Testis (tissue), 2 donors: ENCODE measurements around the gene NAB2.

Source experiments
- CTCF ChIP-seq, 3 experiments: fragments of 450-650 bp in 2 of 3; fragments of 200-600 bp in 1 of 3; sonication (generic) in 1 of 3; IDR thresholded peaks; one replicate each; pipeline ENCODE4 v1.5.1; 2016 to 2019; ENCODE audit warnings: antibody characterized with exemption in 3 of 3, mild to moderate bottlenecking in 2 of 3, moderate library complexity in 1 of 3
- POLR2A ChIP-seq: fragments of 450-650 bp; IDR thresholded peaks from one replicate; pipeline ENCODE4 v1.6.1; 2017; ENCODE audit warnings: antibody characterized with exemption, mild to moderate bottlenecking, moderate library complexity

GRCh38 chr12:57090490-57090889 is 1.6 kb downstream of the NAB2 start:
- no peak for TF ChIP-seq CTCF (IDR thresholded peaks at IDR 0.05)
- no peak for TF ChIP-seq POLR2A
